ENCODE measurements around the gene AUTS2. TPM values are rescaled to one million over a fixed set of nuclear protein-coding genes. Genes with fewer than 3 reads are reported as not detected.
"Not testable (repeated sequence)": the region's sequence is repeated elsewhere in the genome, so short reads cannot be mapped to it uniquely, and the experiment has no call there.

The AUTS2 gene
- total RNA-seq, 1 experiment from 2014 or later: 38.5 TPM

DNA sequence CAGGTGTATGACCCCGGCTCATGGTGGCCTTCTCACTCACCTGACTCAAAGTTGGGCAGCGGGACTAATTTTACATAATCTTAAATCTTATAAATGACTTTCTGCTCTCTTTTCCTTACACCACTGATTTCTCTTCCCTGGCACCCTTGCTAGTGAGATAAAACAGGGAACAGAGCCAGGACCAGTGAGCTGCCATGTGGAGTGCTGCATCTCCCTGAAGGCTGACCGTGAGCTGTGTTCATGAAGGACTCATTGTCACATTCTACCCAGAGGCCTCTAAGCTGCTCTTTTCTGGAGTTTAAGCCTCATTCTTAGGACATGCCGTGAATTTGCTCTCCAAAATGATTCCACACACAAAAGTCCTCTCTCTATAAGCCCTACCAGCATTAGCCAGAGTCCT lies 762.3 kb downstream of the AUTS2 start:
- Histone ChIP-seq H3K9me3 (ENCODE audit: low read length) (no peaks in the 10 kb centered on the region), H2AFZ (ENCODE audit: low read length) (no peak overlapping the region), H3K4me1 (ENCODE audit: low read length) (peaks cover 38% of the 10 kb centered on the region), H3K79me2 (ENCODE audit: low read length) (no peaks in the 10 kb centered on the region), H3K27me3 (ENCODE audit: low read length) (no peaks in the 10 kb centered on the region), H4K20me1 (ENCODE audit: insufficient read depth, low read depth, low read length) (no peaks in the 10 kb centered on the region), H3K36me3 (ENCODE audit: insufficient read depth, low read length) (no peaks in the 10 kb centered on the region), H3K4me3 (ENCODE audit: low read length) (no peak overlapping the region), H3K27ac (ENCODE audit: low read length) (no peak overlapping the region), H3K4me2 (ENCODE audit: low read depth, low read length, poor library complexity, severe bottlenecking) (no peak overlapping the region), H3K9ac (ENCODE audit: low read length) (no peak overlapping the region), H3K9me2 (replicated peaks; ENCODE audit: insufficient read depth, low read length) (no peaks in the 10 kb centered on the region)
- no peak for DNase-seq

GRCh38 chr7:70361821-70362220 lies 763.5 kb downstream of the AUTS2 start:
- Histone ChIP-seq H2AFZ (ENCODE audit: low read length) (no peak overlapping the region), H3K9me2 (replicated peaks; ENCODE audit: insufficient read depth, low read length) (no peaks in the 10 kb centered on the region), H3K27me3 (ENCODE audit: low read length) (no peaks in the 10 kb centered on the region)

GRCh38 chr7:70364393-70364792 lies 766.1 kb downstream of the AUTS2 start:
- not testable (repeated sequence) for H3K79me2 ChIP-seq (ENCODE audit: low read length); H3K9me3 ChIP-seq (ENCODE audit: low read length)
- peak overlapping the region; percentile 33 for H3K4me2 ChIP-seq (ENCODE audit: low read depth, low read length, poor library complexity, severe bottlenecking)

More at GRCh38 chr7:70361821-70362220, 763.5 kb downstream of the AUTS2 start:
- H3K4me2 ChIP-seq (ENCODE audit: low read depth, low read length, poor library complexity, severe bottlenecking): no peak overlapping the region
- no peaks in the 10 kb centered on the region for H3K79me2 ChIP-seq (ENCODE audit: low read length)
- H3K27ac ChIP-seq (ENCODE audit: low read length): no peak overlapping the region
- H3K36me3 ChIP-seq (ENCODE audit: insufficient read depth, low read length): no peaks in the 10 kb centered on the region
- no peaks in the 10 kb centered on the region for H4K20me1 ChIP-seq (ENCODE audit: insufficient read depth, low read depth, low read length)
- H3K9ac ChIP-seq (ENCODE audit: low read length): no peak overlapping the region
- no peak for DNase-seq
- peaks cover 36% of the 10 kb centered on the region for H3K4me1 ChIP-seq (ENCODE audit: low read length)
- H3K9me3 ChIP-seq (ENCODE audit: low read length): no peaks in the 10 kb centered on the region
- no peak overlapping the region for H3K4me3 ChIP-seq (ENCODE audit: low read length)

GRCh38 chr7:70371652-70372051 lies 773.4 kb downstream of the AUTS2 start:
- no peaks in the 10 kb centered on the region for H3K79me2 ChIP-seq (ENCODE audit: low read length)
- no peak overlapping the region for H3K4me2 ChIP-seq (ENCODE audit: low read depth, low read length, poor library complexity, severe bottlenecking)
- H2AFZ ChIP-seq (ENCODE audit: low read length): no peak overlapping the region
- no peak overlapping the region for H3K27ac ChIP-seq (ENCODE audit: low read length)
- no peak for DNase-seq
- H3K36me3 ChIP-seq (ENCODE audit: insufficient read depth, low read length): no peaks in the 10 kb centered on the region
- H3K9me2 ChIP-seq (replicated peaks; ENCODE audit: insufficient read depth, low read length): no peaks in the 10 kb centered on the region
- H3K27me3 ChIP-seq (ENCODE audit: low read length): no peaks in the 10 kb centered on the region
- no peak overlapping the region for H3K4me3 ChIP-seq (ENCODE audit: low read length)
- H4K20me1 ChIP-seq (ENCODE audit: insufficient read depth, low read depth, low read length): no peaks in the 10 kb centered on the region
- H3K9me3 ChIP-seq (ENCODE audit: low read length): no peaks in the 10 kb centered on the region
- H3K9ac ChIP-seq (ENCODE audit: low read length): no peak overlapping the region
- peaks cover 11% of the 10 kb centered on the region for H3K4me1 ChIP-seq (ENCODE audit: low read length)

More at GRCh38 chr7:70364393-70364792, 766.1 kb downstream of the AUTS2 start:
- H3K9ac ChIP-seq (ENCODE audit: low read length); H3K9me2 ChIP-seq (replicated peaks; ENCODE audit: insufficient read depth, low read length); H3K27me3 ChIP-seq (ENCODE audit: low read length); H2AFZ ChIP-seq (ENCODE audit: low read length); DNase-seq; H4K20me1 ChIP-seq (ENCODE audit: insufficient read depth, low read depth, low read length); H3K36me3 ChIP-seq (ENCODE audit: insufficient read depth, low read length); H3K4me3 ChIP-seq (ENCODE audit: low read length); H3K27ac ChIP-seq (ENCODE audit: low read length): not testable (repeated sequence)
- H3K4me1 ChIP-seq (ENCODE audit: low read length): peaks cover 29% of the 10 kb centered on the region

- no peak for DNase-seq
- Histone ChIP-seq H3K4me3 (ENCODE audit: low read length) (no peak overlapping the region), H3K27me3 (ENCODE audit: low read length) (no peaks in the 10 kb centered on the region), H3K36me3 (ENCODE audit: insufficient read depth, low read length) (no peaks in the 10 kb centered on the region), H3K4me1 (ENCODE audit: low read length) (peaks cover 14% of the 10 kb centered on the region), H3K9me2 (replicated peaks; ENCODE audit: insufficient read depth, low read length) (no peaks in the 10 kb centered on the region), H3K4me2 (ENCODE audit: low read depth, low read length, poor library complexity, severe bottlenecking) (no peak overlapping the region), H4K20me1 (ENCODE audit: insufficient read depth, low read depth, low read length) (no peaks in the 10 kb centered on the region), H3K27ac (ENCODE audit: low read length) (no peak overlapping the region), H2AFZ (ENCODE audit: low read length) (no peak overlapping the region), H3K9ac (ENCODE audit: low read length) (no peak overlapping the region), H3K79me2 (ENCODE audit: low read length) (no peaks in the 10 kb centered on the region), H3K9me3 (ENCODE audit: low read length) (no peaks in the 10 kb centered on the region)
Observed at GRCh38 chr7:70372768-70373515, 774.7 kb downstream of the AUTS2 start.

DNA sequence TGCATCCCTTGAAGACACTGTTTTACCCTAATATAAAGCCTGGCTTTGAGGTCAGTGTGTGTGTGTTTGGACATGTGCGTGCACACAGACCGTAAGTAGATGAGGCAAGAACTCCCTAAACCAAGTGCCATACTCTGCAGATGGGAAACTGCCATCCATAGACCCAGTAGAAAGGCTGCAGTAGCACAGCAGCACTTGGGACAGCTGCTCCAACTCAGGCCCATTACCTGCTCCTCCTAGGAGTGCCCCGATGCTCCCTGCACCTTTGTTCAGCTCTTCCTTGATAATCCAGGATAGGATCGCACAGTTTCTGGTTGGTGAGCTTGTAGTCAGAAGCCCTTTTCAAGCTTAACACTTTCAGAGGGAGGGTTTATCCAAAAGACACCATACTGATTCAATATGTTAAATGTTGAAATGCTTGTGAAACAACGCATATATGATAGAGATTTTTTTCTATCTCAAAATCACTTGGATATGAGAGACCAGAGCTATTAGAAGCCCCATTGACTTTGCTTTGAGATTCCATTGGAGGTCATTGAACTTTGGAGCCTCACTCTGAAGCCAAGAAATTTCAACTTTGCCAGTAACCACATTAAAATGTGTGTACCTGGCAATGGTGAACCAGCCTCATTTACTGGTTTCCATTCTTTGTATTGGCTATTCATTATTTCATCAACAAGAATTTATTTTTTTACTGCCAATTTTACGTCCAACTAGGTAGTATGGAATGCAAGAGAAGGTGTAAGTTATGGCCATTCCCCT lies 776.7 kb downstream of the AUTS2 start:
- Histone ChIP-seq H3K9me3 (ENCODE audit: low read length) (no peaks in the 10 kb centered on the region), H3K27me3 (ENCODE audit: low read length) (no peaks in the 10 kb centered on the region), H3K79me2 (ENCODE audit: low read length) (no peaks in the 10 kb centered on the region), H3K4me2 (ENCODE audit: low read depth, low read length, poor library complexity, severe bottlenecking) (no peak overlapping the region), H3K36me3 (ENCODE audit: insufficient read depth, low read length) (no peaks in the 10 kb centered on the region), H2AFZ (ENCODE audit: low read length) (no peak overlapping the region), H3K4me3 (ENCODE audit: low read length) (no peak overlapping the region), H4K20me1 (ENCODE audit: insufficient read depth, low read depth, low read length) (no peaks in the 10 kb centered on the region), H3K9ac (ENCODE audit: low read length) (no peak overlapping the region), H3K27ac (ENCODE audit: low read length) (no peak overlapping the region), H3K4me1 (ENCODE audit: low read length) (peaks cover 14% of the 10 kb centered on the region), H3K9me2 (replicated peaks; ENCODE audit: insufficient read depth, low read length) (no peaks in the 10 kb centered on the region)
- DNase-seq: no peak

DNA sequence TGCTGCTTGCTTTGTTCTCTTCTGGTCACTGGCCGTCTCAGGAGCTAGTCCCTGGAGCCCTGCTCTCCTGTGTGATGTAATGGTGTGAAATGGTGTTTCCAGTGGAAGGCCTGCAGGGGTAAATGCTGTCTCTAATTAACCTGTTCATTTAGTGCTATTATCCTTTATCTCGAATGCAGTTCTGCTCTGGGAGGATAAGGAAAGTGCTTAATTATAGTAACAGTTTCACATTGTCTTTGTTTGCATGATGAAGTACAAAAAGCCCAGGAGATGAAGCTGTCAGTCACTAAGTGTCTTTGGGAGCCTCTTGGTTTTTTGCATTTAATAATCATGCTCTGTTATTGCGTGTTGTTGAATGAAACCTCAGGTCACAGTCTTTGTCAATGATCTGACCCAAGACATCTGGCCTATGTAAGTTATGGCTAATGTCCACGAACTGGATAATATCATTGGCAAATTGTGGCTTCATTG lies 778.3 kb downstream of the AUTS2 start:
- H3K27ac ChIP-seq (ENCODE audit: low read length): no peak overlapping the region
- no peak overlapping the region for H2AFZ ChIP-seq (ENCODE audit: low read length)
- H3K4me1 ChIP-seq (ENCODE audit: low read length): peaks cover 14% of the 10 kb centered on the region
- DNase-seq: no peak
- H3K9ac ChIP-seq (ENCODE audit: low read length): no peak overlapping the region
- H3K4me2 ChIP-seq (ENCODE audit: low read depth, low read length, poor library complexity, severe bottlenecking): no peak overlapping the region
- H3K9me2 ChIP-seq (replicated peaks; ENCODE audit: insufficient read depth, low read length): no peaks in the 10 kb centered on the region
- H3K27me3 ChIP-seq (ENCODE audit: low read length): no peaks in the 10 kb centered on the region
- no peaks in the 10 kb centered on the region for H3K79me2 ChIP-seq (ENCODE audit: low read length)
- H3K9me3 ChIP-seq (ENCODE audit: low read length): no peaks in the 10 kb centered on the region
- H4K20me1 ChIP-seq (ENCODE audit: insufficient read depth, low read depth, low read length): no peaks in the 10 kb centered on the region
- no peaks in the 10 kb centered on the region for H3K36me3 ChIP-seq (ENCODE audit: insufficient read depth, low read length)
- H3K4me3 ChIP-seq (ENCODE audit: low read length): no peak overlapping the region

DNA sequence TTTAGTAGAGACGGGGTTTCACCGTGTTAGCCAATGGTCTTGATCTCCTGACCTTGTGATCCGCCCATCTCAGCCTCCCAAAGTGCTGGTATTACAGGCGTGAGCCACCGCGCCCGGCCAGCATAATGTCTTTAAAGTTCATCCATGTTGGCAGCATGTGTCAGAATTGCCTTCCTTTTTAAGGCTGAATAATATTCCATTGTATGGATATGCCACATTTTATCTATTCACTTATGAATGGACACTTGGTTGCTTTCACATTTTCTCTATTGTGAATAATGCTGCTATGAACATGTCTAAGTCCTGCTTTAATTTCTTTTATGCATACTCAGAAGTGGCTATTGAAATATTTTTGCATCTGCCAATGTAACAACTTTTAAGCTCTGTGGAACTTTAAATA lies 779.7 kb downstream of the AUTS2 start:
- Histone ChIP-seq H3K4me2 (ENCODE audit: low read depth, low read length, poor library complexity, severe bottlenecking) (no peak overlapping the region), H3K27ac (ENCODE audit: low read length) (no peak overlapping the region), H2AFZ (ENCODE audit: low read length) (no peak overlapping the region), H3K9me2 (replicated peaks; ENCODE audit: insufficient read depth, low read length) (no peaks in the 10 kb centered on the region), H4K20me1 (ENCODE audit: insufficient read depth, low read depth, low read length) (no peaks in the 10 kb centered on the region), H3K9ac (ENCODE audit: low read length) (no peak overlapping the region), H3K4me1 (ENCODE audit: low read length) (peaks cover 14% of the 10 kb centered on the region), H3K79me2 (ENCODE audit: low read length) (no peaks in the 10 kb centered on the region), H3K36me3 (ENCODE audit: insufficient read depth, low read length) (no peaks in the 10 kb centered on the region), H3K9me3 (ENCODE audit: low read length) (no peaks in the 10 kb centered on the region), H3K27me3 (ENCODE audit: low read length) (no peaks in the 10 kb centered on the region), H3K4me3 (ENCODE audit: low read length) (no peak overlapping the region)
- no peak for DNase-seq

All from Karpas-422 (cell line).